ENCODE data around the gene KCNJ12. TPM values are rescaled to one million over a fixed set of nuclear protein-coding genes. Genes with fewer than 3 reads are reported as not detected.
A peak's percentile ranks its signal among the peaks of the same experiment; 100 is the strongest.

Gene KCNJ12
- total and polyA plus RNA-seq, 2 experiments from 2014 or later = 0.61 to 2.4 TPM

DNA sequence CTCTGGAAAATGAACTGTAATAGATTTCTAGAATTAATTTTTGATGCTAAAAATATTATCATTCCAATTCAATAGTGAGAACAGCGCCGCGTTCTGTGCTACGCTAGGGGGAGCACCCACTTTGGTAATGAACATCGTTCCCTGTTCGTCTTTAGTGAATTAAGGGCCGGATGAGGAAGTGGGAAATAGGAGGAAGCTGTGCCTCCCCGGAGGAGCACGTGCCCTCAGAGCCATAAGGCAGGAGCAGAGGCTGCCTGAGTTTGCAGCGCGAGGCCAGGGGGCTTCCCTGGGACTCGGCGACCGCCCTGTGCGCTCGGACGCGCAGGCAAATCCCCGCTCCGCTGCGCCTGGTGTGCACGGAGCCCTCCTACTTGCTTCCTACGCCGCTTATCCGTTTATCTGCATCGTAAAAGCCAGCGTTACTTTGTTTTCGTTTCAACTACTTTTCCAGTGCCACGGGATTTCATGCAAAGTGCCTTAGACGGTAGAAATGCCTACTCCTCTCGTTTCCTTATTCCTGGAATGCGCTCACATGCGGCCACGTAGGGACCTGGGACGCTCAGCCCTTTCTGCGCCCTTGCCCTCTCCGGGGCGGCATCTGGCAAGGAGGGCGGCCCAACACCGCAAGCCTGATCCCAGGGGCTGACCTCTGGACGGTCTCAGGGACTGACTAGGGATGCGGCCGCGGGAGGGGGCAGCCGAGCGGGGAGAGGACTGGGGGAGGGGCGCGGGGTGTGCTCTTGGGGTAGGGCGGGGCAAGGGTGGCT is 76.4 kb downstream of the KCNJ12 start:
- DNase-seq (ENCODE audit: low spot score) = peak; percentile 82
- no peaks in the 10 kb centered on the region for H3K36me3 Mint-ChIP-seq (ENCODE audit: low read depth)
- H3K4me2 ChIP-seq = peak overlapping the region; percentile 76
- no peaks in the 10 kb centered on the region for H4K20me1 ChIP-seq (replicated peaks; ENCODE audit: insufficient read depth)
- H3K4me1 Mint-ChIP-seq = peaks cover 15% of the 10 kb centered on the region
- H3K27ac Mint-ChIP-seq = peak overlapping the region; percentile 27; the same call in 1 of the 2 replicates
- H3K4me3 ChIP-seq = peak overlapping the region; percentile 51
- H3K27me3 ChIP-seq (ENCODE audit: insufficient read depth) = peaks cover 23% of the 10 kb centered on the region
- peaks cover 36% of the 10 kb centered on the region for H3K27me3 Mint-ChIP-seq (ENCODE audit: insufficient read depth, low read depth, poor library complexity)
- no peaks in the 10 kb centered on the region for H3K36me3 ChIP-seq (ENCODE audit: insufficient read depth)
- peaks cover 12% of the 10 kb centered on the region; the same call in 2 of the 3 replicates for H3K9me3 Mint-ChIP-seq
- TF ChIP-seq POLR2AphosphoS5 (IDR thresholded peaks at IDR 0.05; ENCODE audit: low read depth) = no peak
- TF ChIP-seq, protein P1, sequence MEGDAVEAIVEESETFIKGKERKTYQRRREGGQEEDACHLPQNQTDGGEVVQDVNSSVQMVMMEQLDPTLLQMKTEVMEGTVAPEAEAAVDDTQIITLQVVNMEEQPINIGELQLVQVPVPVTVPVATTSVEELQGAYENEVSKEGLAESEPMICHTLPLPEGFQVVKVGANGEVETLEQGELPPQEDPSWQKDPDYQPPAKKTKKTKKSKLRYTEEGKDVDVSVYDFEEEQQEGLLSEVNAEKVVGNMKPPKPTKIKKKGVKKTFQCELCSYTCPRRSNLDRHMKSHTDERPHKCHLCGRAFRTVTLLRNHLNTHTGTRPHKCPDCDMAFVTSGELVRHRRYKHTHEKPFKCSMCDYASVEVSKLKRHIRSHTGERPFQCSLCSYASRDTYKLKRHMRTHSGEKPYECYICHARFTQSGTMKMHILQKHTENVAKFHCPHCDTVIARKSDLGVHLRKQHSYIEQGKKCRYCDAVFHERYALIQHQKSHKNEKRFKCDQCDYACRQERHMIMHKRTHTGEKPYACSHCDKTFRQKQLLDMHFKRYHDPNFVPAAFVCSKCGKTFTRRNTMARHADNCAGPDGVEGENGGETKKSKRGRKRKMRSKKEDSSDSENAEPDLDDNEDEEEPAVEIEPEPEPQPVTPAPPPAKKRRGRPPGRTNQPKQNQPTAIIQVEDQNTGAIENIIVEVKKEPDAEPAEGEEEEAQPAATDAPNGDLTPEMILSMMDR (conservative IDR thresholded peaks at IDR 0.05; ENCODE audit: low read depth in 2 of 2) = peak; percentile 78 to 84
- peak overlapping the region; percentile 70 for H3K4me3 Mint-ChIP-seq
- ATAC-seq = peak; percentile 70
- H3K4me1 ChIP-seq (ENCODE audit: insufficient read depth) = peaks cover 5% of the 10 kb centered on the region; the same call in 1 of the 2 replicates
- 0 out of 2 replicates have a peak, but pooled peaks cover 4% of the 10 kb centered on the region for H3F3A ChIP-seq (replicated peaks; ENCODE audit: low read depth)
- no peak overlapping the region for H3K27ac ChIP-seq (ENCODE audit: low read depth)
- H2AFZ ChIP-seq = peak overlapping the region; percentile 96
- H3K79me2 ChIP-seq (replicated peaks; ENCODE audit: insufficient read depth) = no peaks in the 10 kb centered on the region
- H3K9me2 ChIP-seq (ENCODE audit: insufficient read depth) = no peaks in the 10 kb centered on the region

DNA sequence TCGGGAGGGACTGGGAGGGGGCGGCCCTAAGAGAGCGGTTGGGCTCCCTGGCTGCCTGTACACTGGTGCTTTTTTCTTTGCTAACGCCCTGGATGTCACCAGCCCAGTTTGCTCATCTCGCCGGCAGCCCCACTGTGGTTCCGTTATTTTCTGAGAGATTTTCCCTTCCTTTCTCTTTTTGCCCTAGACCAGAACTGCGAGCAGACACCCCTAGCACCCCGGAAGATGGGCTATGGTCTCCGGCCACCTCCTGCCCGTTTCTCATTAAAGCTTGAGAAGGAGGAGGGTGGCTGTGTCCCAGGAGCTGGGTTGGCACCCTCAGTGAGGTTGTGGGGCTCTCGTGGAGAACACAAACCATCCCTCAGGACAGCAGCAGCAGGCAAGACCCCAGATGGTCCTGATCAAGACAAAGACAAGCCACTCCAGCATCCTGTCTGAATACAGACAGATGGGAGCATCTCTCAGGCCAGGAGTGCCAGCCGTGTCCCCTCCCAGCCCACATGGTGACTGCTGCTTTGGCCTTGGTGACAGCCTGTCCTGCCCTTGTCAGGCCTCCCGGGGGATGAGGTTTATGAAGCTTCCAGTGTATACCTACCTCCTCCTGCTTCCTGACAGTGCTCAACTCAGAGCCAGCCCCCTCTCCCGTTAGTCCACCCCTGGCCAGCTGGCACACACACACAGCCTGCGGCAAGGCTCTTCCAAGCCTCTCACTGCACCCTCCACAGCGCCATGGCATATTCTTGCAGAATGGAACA is 77.2 kb downstream of the KCNJ12 start:
- Histone ChIP-seq H2AFZ (no peak overlapping the region), H3K4me2 (peak overlapping the region; percentile 76), H3K79me2 (replicated peaks; ENCODE audit: insufficient read depth) (no peaks in the 10 kb centered on the region), H4K20me1 (replicated peaks; ENCODE audit: insufficient read depth) (no peaks in the 10 kb centered on the region), H3K4me1 (ENCODE audit: insufficient read depth) (peaks cover 7% of the 10 kb centered on the region; the same call in 1 of the 2 replicates), H3F3A (replicated peaks; ENCODE audit: low read depth) (0 out of 2 replicates have a peak, but pooled peaks cover 5% of the 10 kb centered on the region), H3K4me3 (peak overlapping the region; percentile 51), H3K27me3 (ENCODE audit: insufficient read depth) (peaks cover 23% of the 10 kb centered on the region), H3K27ac (ENCODE audit: low read depth) (no peak overlapping the region), H3K36me3 (ENCODE audit: insufficient read depth) (no peaks in the 10 kb centered on the region), H3K9me2 (ENCODE audit: insufficient read depth) (no peaks in the 10 kb centered on the region)
- Mint-ChIP-seq H3K36me3 (ENCODE audit: low read depth) (no peaks in the 10 kb centered on the region), H3K27ac (no peak overlapping the region), H3K4me1 (peaks cover 16% of the 10 kb centered on the region), H3K4me3 (peak overlapping the region; percentile 70; the same call in 2 of the 3 replicates), H3K9me3 (peaks cover 12% of the 10 kb centered on the region; the same call in 2 of the 3 replicates), H3K27me3 (ENCODE audit: insufficient read depth, low read depth, poor library complexity) (peaks cover 40% of the 10 kb centered on the region)
- DNase-seq (ENCODE audit: low spot score) (no peak), ATAC-seq (no peak)
- no peak for TF ChIP-seq CREB1 (CRISPR knock-in tag; IDR thresholded peaks at IDR 0.05; ENCODE audit: low read depth)
- no peak for TF ChIP-seq ZNF331 (CRISPR knock-in tag; IDR thresholded peaks at IDR 0.05; ENCODE audit: low read depth)
- TF ChIP-seq, protein P2, sequence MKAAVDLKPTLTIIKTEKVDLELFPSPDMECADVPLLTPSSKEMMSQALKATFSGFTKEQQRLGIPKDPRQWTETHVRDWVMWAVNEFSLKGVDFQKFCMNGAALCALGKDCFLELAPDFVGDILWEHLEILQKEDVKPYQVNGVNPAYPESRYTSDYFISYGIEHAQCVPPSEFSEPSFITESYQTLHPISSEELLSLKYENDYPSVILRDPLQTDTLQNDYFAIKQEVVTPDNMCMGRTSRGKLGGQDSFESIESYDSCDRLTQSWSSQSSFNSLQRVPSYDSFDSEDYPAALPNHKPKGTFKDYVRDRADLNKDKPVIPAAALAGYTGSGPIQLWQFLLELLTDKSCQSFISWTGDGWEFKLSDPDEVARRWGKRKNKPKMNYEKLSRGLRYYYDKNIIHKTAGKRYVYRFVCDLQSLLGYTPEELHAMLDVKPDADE (IDR thresholded peaks at IDR 0.05) = no peak
- no peak for TF ChIP-seq STAT1 (IDR thresholded peaks at IDR 0.05; ENCODE audit: unreplicated experiment)
- no peak for TF ChIP-seq ZNF114 (CRISPR knock-in tag; IDR thresholded peaks at IDR 0.05)
- TF ChIP-seq, protein P1 (conservative IDR thresholded peaks at IDR 0.05; ENCODE audit: low read depth in 2 of 2) = no peak

Measured in GM23338 (cell line).